SH-SY5Y (cell line): ENCODE data around the gene PLA2G2D.

Source experiments
- GATA2 ChIP-seq: IDR thresholded peaks from 2 replicates; pipeline ENCODE4 v1.6.1; 2011; ENCODE audit warnings: mild to moderate bottlenecking, low read depth, low read length
- GATA3 ChIP-seq: IDR thresholded peaks from 2 replicates; pipeline ENCODE4 v1.6.1; 2011; ENCODE audit warnings: low read depth, mild to moderate bottlenecking, low read length, moderate library complexity

DNA sequence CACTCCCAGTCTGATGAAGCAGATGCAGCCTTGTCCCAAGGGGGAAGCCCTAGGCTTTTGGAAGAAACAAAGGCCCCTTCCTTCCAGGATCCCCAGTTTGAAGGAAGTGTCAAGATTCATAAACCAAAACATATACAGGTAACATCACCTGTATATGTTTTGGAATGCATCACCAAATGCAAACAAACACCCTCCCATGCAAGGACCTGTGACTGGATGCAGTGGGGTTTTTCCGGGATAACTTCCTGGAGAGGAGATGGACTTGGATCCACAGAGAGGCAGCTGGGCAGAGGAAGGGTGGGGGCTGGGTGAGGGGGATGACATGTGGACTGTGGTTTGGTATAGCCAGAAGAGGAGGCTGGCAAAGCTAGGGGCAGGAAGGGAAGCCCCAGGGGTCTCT lies 18.3 kb upstream of the PLA2G2D start:
- TF ChIP-seq GATA3 = no peak
- no peak for TF ChIP-seq GATA2
